HG03159 (cell line): ENCODE measurements around the gene RAB36.

Experiments used
- ATAC-seq: cut with Tn5 transposase; IDR thresholded peaks from one replicate; pipeline ENCODE4 v1.9.1; 2021; ENCODE audit warnings: mild to moderate bottlenecking, moderate library complexity; ENCODE audit not compliant: unreplicated experiment

RAB36 gene

GRCh38 chr22:23137468-23137867 lies 7.8 kb upstream of the RAB36 start:
- ATAC-seq = no peak

GRCh38 chr22:23137905-23138561 lies 7.2 kb upstream of the RAB36 start:
- no peak for ATAC-seq

GRCh38 chr22:23138584-23139435 lies 6.5 kb upstream of the RAB36 start:
- no peak for ATAC-seq

GRCh38 chr22:23140385-23140784 lies 4.9 kb upstream of the RAB36 start:
- ATAC-seq = no peak

GRCh38 chr22:23142546-23143105 lies 2.7 kb upstream of the RAB36 start:
- ATAC-seq = no peak

- ATAC-seq = no peak
Observed at GRCh38 chr22:23143119-23143518, 2.2 kb upstream of the RAB36 start.

- ATAC-seq = no peak
Observed at GRCh38 chr22:23144432-23144831, 845 bp upstream of the RAB36 start.

- ATAC-seq = no peak
Observed at GRCh38 chr22:23145878-23146470, 697 bp downstream of the RAB36 start.

- no peak for ATAC-seq
Observed at GRCh38 chr22:23146478-23147205, 1.4 kb downstream of the RAB36 start.

- no peak for ATAC-seq
Observed at GRCh38 chr22:23147617-23148387, 2.5 kb downstream of the RAB36 start.

GRCh38 chr22:23149743-23150238 lies 4.5 kb downstream of the RAB36 start:
- ATAC-seq = no peak

GRCh38 chr22:23150762-23151161 lies 5.5 kb downstream of the RAB36 start:
- no peak for ATAC-seq

GRCh38 chr22:23151827-23152226 lies 6.5 kb downstream of the RAB36 start:
- ATAC-seq = no peak

GRCh38 chr22:23152238-23153114 lies 7.2 kb downstream of the RAB36 start:
- no peak for ATAC-seq

- ATAC-seq = no peak
Observed at GRCh38 chr22:23153994-23154393, 8.7 kb downstream of the RAB36 start.

- ATAC-seq = no peak
Observed at GRCh38 chr22:23154461-23154860, 9.2 kb downstream of the RAB36 start.

- no peak for ATAC-seq
Observed at GRCh38 chr22:23155143-23155542, 9.9 kb downstream of the RAB36 start.

- ATAC-seq = no peak
Observed at GRCh38 chr22:23155831-23156230, 10.6 kb downstream of the RAB36 start.

GRCh38 chr22:23156286-23156685 lies 11.0 kb downstream of the RAB36 start:
- ATAC-seq = no peak
